ENCODE results near the gene ARHGAP9.
A peak's percentile ranks its signal among the peaks of the same experiment; 100 is the strongest.

GRCh38 chr12:57520053-57520818 is 40.6 kb upstream of the ARHGAP9 start, which contains the start of gene DDIT3:
- peak; percentile 97 to 100 (median 97) for TF ChIP-seq POLR2AphosphoS5 (IDR thresholded peaks at IDR 0.05)
- peak in 2 of 11 experiments; percentile 35 to 42 for TF ChIP-seq CTCF (IDR thresholded peaks at IDR 0.05 in 8 of 11, conservative IDR thresholded peaks at IDR 0.05 in 3 of 11)
- peak; percentile 98 to 99 (median 98) for TF ChIP-seq POLR2A (IDR thresholded peaks at IDR 0.05)
